ENCODE results near the gene BABAM1. TPM values are rescaled to one million over a fixed set of nuclear protein-coding genes. Genes with fewer than 3 reads are reported as not detected.

The BABAM1 gene
- total and polyA plus RNA-seq, 2 of the 4 experiments (the other 2 are of a cell fraction) = 95.1 to 101 TPM

DNA sequence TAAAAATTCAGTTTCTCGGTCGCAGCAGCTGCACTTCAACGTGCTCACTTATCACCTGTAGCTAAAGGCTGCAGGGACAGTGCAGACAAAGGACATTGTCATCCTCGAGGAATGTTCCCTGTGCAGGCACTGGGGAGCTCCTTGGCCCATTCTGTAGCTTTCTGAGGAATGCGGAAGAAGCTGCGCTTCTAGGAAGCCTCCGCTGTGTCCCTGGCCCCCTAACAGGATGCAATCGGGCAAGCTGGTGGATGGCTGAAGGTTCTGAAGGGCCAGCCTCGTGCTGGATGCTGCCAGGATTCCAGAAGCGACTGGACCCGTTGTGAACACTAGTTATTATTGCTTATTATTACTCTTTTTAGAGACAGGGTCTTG lies 59.3 kb downstream of the BABAM1 start:
- Histone ChIP-seq H2BK20ac (ENCODE audit: low read depth, low read length) (no peak overlapping the region), H3K4me3 (ENCODE audit: insufficient read depth, low read depth, low read length) (no peak overlapping the region), H3K4me2 (ENCODE audit: low read depth, low read length) (no peak overlapping the region), H2BK5ac (ENCODE audit: low read depth, low read length, poor library complexity, severe bottlenecking) (no peak overlapping the region), H2BK15ac (ENCODE audit: low read depth, low read length) (no peak overlapping the region), H4K20me1 (ENCODE audit: insufficient read depth, low read length) (peaks cover 8% of the 10 kb centered on the region; the same call in 1 of the 2 replicates), H3K27ac (ENCODE audit: insufficient read depth, low read length) (no peak overlapping the region), H3K9me3 (ENCODE audit: control insufficient read depth, insufficient read depth, low read length) (no peaks in the 10 kb centered on the region), H3K4me1 (ENCODE audit: control insufficient read depth, insufficient read depth, low read length) (no peaks in the 10 kb centered on the region), H3K4ac (ENCODE audit: low read depth, low read length) (no peak overlapping the region), H4K5ac (ENCODE audit: low read depth, low read length) (no peak overlapping the region), H4K8ac (ENCODE audit: low read depth in 2 of 2, low read length in 2 of 2) (no peak overlapping the region), H2AFZ (replicated peaks; ENCODE audit: low read length, poor library complexity) (no peak overlapping the region), H3K9me1 (ENCODE audit: insufficient read depth, low read length) (no peaks in the 10 kb centered on the region), H3K9ac (ENCODE audit: low read depth, low read length) (no peak overlapping the region), H3K36me3 (ENCODE audit: control insufficient read depth, insufficient read depth, low read length) (peaks cover 21% of the 10 kb centered on the region), H4K91ac (ENCODE audit: insufficient read depth, low read depth, low read length) (no peak overlapping the region), H3K56ac (ENCODE audit: extremely low read depth, insufficient read depth, low read length) (no peak overlapping the region), H3K79me1 (ENCODE audit: low read depth in 1 of 2, low read length in 2 of 2) (peaks cover 0 to 3% of the 10 kb centered on the region in 2 experiments; a peak in 1 of 4 replicates), H3K27me3 (ENCODE audit: control insufficient read depth, insufficient read depth, low read length) (no peaks in the 10 kb centered on the region), H2AK9ac (replicated peaks; ENCODE audit: low read depth, low read length, poor library complexity) (no peak overlapping the region), H2BK120ac (ENCODE audit: low read depth, low read length) (no peak overlapping the region), H3K14ac (replicated peaks; ENCODE audit: low read depth, low read length) (no peak overlapping the region), H3K18ac (ENCODE audit: low read depth, low read length) (no peak overlapping the region), H2AK5ac (ENCODE audit: low read depth, low read length) (no peak overlapping the region), H3K23ac (ENCODE audit: low read depth, low read length) (no peak overlapping the region)
- in situ Hi-C loops (cut with MboI; ENCODE audit: low sequenced_read_pairs) (no loop called here), intact Hi-C loops (cut with micrococcal nuclease) (no loop called here), dilution Hi-C loops (cut with HindIII; ENCODE audit: low sequenced_read_pairs, unreplicated experiment) (no loop called here)
- TF ChIP-seq, protein P1, sequence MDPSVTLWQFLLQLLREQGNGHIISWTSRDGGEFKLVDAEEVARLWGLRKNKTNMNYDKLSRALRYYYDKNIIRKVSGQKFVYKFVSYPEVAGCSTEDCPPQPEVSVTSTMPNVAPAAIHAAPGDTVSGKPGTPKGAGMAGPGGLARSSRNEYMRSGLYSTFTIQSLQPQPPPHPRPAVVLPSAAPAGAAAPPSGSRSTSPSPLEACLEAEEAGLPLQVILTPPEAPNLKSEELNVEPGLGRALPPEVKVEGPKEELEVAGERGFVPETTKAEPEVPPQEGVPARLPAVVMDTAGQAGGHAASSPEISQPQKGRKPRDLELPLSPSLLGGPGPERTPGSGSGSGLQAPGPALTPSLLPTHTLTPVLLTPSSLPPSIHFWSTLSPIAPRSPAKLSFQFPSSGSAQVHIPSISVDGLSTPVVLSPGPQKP (IDR thresholded peaks at IDR 0.05; ENCODE audit: borderline replicate concordance, low read depth, low read length) = no peak
- no peak for TF ChIP-seq MAFK (IDR thresholded peaks at IDR 0.05; ENCODE audit: low read depth, low read length)
- no peak for TF ChIP-seq FOS (IDR thresholded peaks at IDR 0.05; ENCODE audit: low read depth, low read length)
- no peak for TF ChIP-seq MAZ (IDR thresholded peaks at IDR 0.05; ENCODE audit: borderline replicate concordance, low read depth, low read length)
- no peak for TF ChIP-seq RFX5 (IDR thresholded peaks at IDR 0.05; ENCODE audit: low read depth, low read length)
- TF ChIP-seq CHD1 (IDR thresholded peaks at IDR 0.05; ENCODE audit: low read depth, low read length) = no peak
- TF ChIP-seq MXI1 (IDR thresholded peaks at IDR 0.05; ENCODE audit: borderline replicate concordance, low read depth, low read length) = no peak
- TF ChIP-seq POLR2A (IDR thresholded peaks at IDR 0.05; ENCODE audit: low read depth, low read length) = no peak
- no peak for TF ChIP-seq RAD21 (IDR thresholded peaks at IDR 0.05; ENCODE audit: low read length)
- TF ChIP-seq, protein P2, sequence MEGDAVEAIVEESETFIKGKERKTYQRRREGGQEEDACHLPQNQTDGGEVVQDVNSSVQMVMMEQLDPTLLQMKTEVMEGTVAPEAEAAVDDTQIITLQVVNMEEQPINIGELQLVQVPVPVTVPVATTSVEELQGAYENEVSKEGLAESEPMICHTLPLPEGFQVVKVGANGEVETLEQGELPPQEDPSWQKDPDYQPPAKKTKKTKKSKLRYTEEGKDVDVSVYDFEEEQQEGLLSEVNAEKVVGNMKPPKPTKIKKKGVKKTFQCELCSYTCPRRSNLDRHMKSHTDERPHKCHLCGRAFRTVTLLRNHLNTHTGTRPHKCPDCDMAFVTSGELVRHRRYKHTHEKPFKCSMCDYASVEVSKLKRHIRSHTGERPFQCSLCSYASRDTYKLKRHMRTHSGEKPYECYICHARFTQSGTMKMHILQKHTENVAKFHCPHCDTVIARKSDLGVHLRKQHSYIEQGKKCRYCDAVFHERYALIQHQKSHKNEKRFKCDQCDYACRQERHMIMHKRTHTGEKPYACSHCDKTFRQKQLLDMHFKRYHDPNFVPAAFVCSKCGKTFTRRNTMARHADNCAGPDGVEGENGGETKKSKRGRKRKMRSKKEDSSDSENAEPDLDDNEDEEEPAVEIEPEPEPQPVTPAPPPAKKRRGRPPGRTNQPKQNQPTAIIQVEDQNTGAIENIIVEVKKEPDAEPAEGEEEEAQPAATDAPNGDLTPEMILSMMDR (conservative IDR thresholded peaks at IDR 0.05; ENCODE audit: low read depth, low read length) = no peak
- TF ChIP-seq, protein P3, sequence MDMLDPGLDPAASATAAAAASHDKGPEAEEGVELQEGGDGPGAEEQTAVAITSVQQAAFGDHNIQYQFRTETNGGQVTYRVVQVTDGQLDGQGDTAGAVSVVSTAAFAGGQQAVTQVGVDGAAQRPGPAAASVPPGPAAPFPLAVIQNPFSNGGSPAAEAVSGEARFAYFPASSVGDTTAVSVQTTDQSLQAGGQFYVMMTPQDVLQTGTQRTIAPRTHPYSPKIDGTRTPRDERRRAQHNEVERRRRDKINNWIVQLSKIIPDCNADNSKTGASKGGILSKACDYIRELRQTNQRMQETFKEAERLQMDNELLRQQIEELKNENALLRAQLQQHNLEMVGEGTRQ (IDR thresholded peaks at IDR 0.05; ENCODE audit: low read depth, low read length) = no peak
- no peak for TF ChIP-seq RCOR1 (IDR thresholded peaks at IDR 0.05; ENCODE audit: insufficient replicate concordance, low read length)
- TF ChIP-seq CEBPB (IDR thresholded peaks at IDR 0.05; ENCODE audit: low read depth, low read length) = no peak
- TF ChIP-seq NFE2L2 (IDR thresholded peaks at IDR 0.05; ENCODE audit: low read depth, low read length) = no peak
- no peak for TF ChIP-seq SMC3 (IDR thresholded peaks at IDR 0.05; ENCODE audit: low read depth, low read length)
- no peak for TF ChIP-seq BHLHE40 (IDR thresholded peaks at IDR 0.05; ENCODE audit: low read depth, low read length)
- ATAC-seq (ENCODE audit: low read depth) (no peak), DNase-seq (no peak)
- ChIA-PET CTCF (no interaction called here), POLR2A (ENCODE audit: unreplicated experiment) (no interaction called here)
- 90% methylated on average over 4 of the region's 11 CpGs; no CpG with 5 or more reads in 1 of the 2 experiments for WGBS, 2 experiments (ENCODE audit: extremely low coverage in 2 of 2, insufficient read length in 1 of 2)
- no TSS peak for BruUV-seq (replicated peaks)
